ENCODE results near the gene PCSK5.

Gene PCSK5

DNA sequence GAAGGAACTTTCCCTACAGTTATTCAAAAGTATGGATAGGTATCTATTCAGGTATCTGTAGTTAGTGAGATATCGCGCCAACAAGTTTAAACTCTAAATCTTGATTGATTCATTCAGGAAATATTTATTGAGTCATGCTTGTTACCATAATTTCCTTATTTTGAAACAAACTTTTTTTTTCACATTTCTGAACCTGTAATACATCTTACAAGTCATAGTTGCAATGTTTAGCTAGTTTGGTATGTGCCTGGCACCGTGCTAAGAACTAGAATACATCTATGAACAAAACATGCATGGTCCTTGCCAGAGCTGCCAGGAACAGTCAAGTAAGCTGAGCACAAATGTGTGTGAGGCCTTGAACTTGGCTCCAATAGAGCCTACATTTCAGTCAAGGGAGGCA, 226.4 kb downstream of the PCSK5 start:
- no peak overlapping the region for H3K27ac ChIP-seq (ENCODE audit: low read depth in 2 of 2, low read length in 2 of 2)
- H3K27me3 ChIP-seq (ENCODE audit: control insufficient read depth in 2 of 2, insufficient read depth in 2 of 2, low read length in 2 of 2) = no peaks in the 10 kb centered on the region

DNA sequence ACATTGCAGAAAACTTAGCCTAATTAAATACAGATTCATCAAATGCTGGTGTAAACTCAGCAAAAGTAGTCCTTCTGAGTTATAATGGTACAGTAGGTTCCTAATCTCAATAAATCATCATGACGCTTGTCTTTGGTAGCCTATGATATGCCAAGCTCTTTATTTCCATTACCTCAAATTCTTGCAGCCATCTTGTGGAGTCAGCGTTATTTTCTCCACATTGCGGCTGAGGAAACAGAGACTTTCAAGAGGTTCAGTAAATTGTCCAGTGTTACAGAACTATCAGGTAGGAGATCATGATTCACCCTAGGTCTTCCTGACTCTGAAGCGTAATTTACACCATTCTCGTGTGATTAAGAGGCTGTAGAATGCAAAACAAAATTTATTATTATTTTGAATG, 237.2 kb downstream of the PCSK5 start:
- H3K27me3 ChIP-seq (ENCODE audit: control insufficient read depth in 2 of 2, insufficient read depth in 2 of 2, low read length in 2 of 2) = no peaks in the 10 kb centered on the region

More for the DNA sequence above, 226.4 kb downstream of the PCSK5 start:
- Histone ChIP-seq H3K36me3 (ENCODE audit: control insufficient read depth in 2 of 2, insufficient read depth in 2 of 2, low read length in 2 of 2) (peaks cover 0 to 3% of the 10 kb centered on the region in 2 donors), H3K4me3 (ENCODE audit: low read length in 2 of 2) (no peak overlapping the region), H3K4me1 (ENCODE audit: control insufficient read depth in 2 of 2, insufficient read depth in 2 of 2, low read length in 2 of 2) (no peaks in the 10 kb centered on the region), H3K9ac (ENCODE audit: low read depth in 1 of 2, low read length in 2 of 2) (no peak overlapping the region), H3K9me3 (ENCODE audit: control insufficient read depth in 2 of 2, low read length in 2 of 2) (no peaks in the 10 kb centered on the region)

DNA sequence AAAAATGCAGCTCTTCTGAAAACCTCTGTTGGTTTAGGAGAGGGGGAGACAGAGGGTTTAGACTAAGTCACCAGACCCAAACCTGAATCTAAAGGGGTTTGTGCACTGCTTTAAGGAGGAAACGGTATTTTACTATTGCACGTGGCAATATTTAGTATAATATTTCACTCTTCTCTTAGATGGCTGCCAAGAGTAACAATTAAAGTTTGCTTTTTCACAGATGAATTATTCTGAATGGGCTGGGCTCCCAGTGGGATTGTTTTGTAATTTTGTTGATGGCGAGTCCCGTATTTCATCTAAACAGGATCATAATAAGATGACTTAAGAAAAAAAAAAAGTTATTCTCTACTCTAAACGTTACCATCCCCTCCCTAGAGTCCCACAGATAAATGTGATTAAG, 245.4 kb downstream of the PCSK5 start:
- no peak overlapping the region for H3K9ac ChIP-seq (ENCODE audit: low read depth in 1 of 2, low read length in 2 of 2)
- H3K4me1 ChIP-seq (ENCODE audit: control insufficient read depth in 2 of 2, insufficient read depth in 2 of 2, low read length in 2 of 2) = peaks cover 0 to 3% of the 10 kb centered on the region in 2 donors
- H3K36me3 ChIP-seq (ENCODE audit: control insufficient read depth in 2 of 2, insufficient read depth in 2 of 2, low read length in 2 of 2) = no peaks in the 10 kb centered on the region
- no peak overlapping the region for H3K27ac ChIP-seq (ENCODE audit: low read depth in 2 of 2, low read length in 2 of 2)
- no peaks in the 10 kb centered on the region for H3K27me3 ChIP-seq (ENCODE audit: control insufficient read depth in 2 of 2, insufficient read depth in 2 of 2, low read length in 2 of 2)
- no peaks in the 10 kb centered on the region for H3K9me3 ChIP-seq (ENCODE audit: control insufficient read depth in 2 of 2, low read length in 2 of 2)
- no peak overlapping the region for H3K4me3 ChIP-seq (ENCODE audit: low read length in 2 of 2)

More for the DNA sequence above, 237.2 kb downstream of the PCSK5 start:
- H3K36me3 ChIP-seq (ENCODE audit: control insufficient read depth in 2 of 2, insufficient read depth in 2 of 2, low read length in 2 of 2) = no peaks in the 10 kb centered on the region
- no peak overlapping the region for H3K9ac ChIP-seq (ENCODE audit: low read depth in 1 of 2, low read length in 2 of 2)
- H3K9me3 ChIP-seq (ENCODE audit: control insufficient read depth in 2 of 2, low read length in 2 of 2) = no peaks in the 10 kb centered on the region
- no peak overlapping the region for H3K27ac ChIP-seq (ENCODE audit: low read depth in 2 of 2, low read length in 2 of 2)
- no peaks in the 10 kb centered on the region for H3K4me1 ChIP-seq (ENCODE audit: control insufficient read depth in 2 of 2, insufficient read depth in 2 of 2, low read length in 2 of 2)
- no peak overlapping the region for H3K4me3 ChIP-seq (ENCODE audit: low read length in 2 of 2)

DNA sequence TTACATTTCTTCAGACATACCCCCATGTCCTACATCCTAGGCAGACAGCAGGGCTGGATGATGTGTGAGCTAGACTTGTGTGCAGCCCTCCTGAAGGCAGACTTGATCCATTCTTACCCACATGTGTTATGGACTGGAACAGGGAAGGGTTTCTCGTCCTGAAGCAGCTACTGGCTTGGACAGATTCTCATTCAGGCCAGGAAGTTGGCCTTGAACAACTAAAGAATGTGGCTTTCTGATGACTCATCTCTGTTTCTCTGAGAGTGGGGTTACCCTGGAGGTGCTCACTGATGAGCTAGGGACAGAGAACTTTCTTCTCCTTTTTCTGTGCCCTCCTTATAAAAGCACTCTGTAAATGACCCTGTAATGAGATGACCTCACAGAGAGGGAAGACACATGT, 246.5 kb downstream of the PCSK5 start:
- Histone ChIP-seq H3K9me3 (ENCODE audit: control insufficient read depth in 2 of 2, low read length in 2 of 2) (no peaks in the 10 kb centered on the region), H3K9ac (ENCODE audit: low read depth in 1 of 2, low read length in 2 of 2) (no peak overlapping the region), H3K4me3 (ENCODE audit: low read length in 2 of 2) (no peak overlapping the region), H3K27ac (ENCODE audit: low read depth in 2 of 2, low read length in 2 of 2) (no peak overlapping the region), H3K27me3 (ENCODE audit: control insufficient read depth in 2 of 2, insufficient read depth in 2 of 2, low read length in 2 of 2) (no peaks in the 10 kb centered on the region), H3K36me3 (ENCODE audit: control insufficient read depth in 2 of 2, insufficient read depth in 2 of 2, low read length in 2 of 2) (no peaks in the 10 kb centered on the region), H3K4me1 (ENCODE audit: control insufficient read depth in 2 of 2, insufficient read depth in 2 of 2, low read length in 2 of 2) (peaks cover 0 to 3% of the 10 kb centered on the region in 2 donors)

DNA sequence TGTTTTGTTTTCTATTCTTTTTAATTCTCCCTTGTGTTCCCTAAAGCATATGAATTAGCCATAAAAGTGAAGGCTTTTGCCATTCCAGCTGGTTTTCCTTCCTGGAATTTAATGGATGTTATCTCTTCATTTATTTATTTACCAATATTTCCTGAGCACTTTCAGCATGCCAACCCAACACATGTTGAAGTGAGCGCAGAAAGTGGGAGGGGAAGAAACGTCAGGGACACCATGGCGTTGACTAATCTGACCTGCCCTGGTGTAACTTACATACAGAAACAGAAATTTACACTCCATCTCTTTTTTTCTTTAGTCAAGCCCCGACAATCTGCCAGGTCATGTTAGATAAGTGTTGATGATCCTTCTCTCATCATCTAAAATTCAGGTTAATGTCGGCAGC, 247.5 kb downstream of the PCSK5 start:
- no peaks in the 10 kb centered on the region for H3K9me3 ChIP-seq (ENCODE audit: control insufficient read depth in 2 of 2, low read length in 2 of 2)
- no peak overlapping the region for H3K27ac ChIP-seq (ENCODE audit: low read depth in 2 of 2, low read length in 2 of 2)
- no peak overlapping the region for H3K4me3 ChIP-seq (ENCODE audit: low read length in 2 of 2)
- no peaks in the 10 kb centered on the region for H3K27me3 ChIP-seq (ENCODE audit: control insufficient read depth in 2 of 2, insufficient read depth in 2 of 2, low read length in 2 of 2)
- H3K36me3 ChIP-seq (ENCODE audit: control insufficient read depth in 2 of 2, insufficient read depth in 2 of 2, low read length in 2 of 2) = no peaks in the 10 kb centered on the region
- no peak overlapping the region for H3K9ac ChIP-seq (ENCODE audit: low read depth in 1 of 2, low read length in 2 of 2)
- H3K4me1 ChIP-seq (ENCODE audit: control insufficient read depth in 2 of 2, insufficient read depth in 2 of 2, low read length in 2 of 2) = peaks cover 0 to 3% of the 10 kb centered on the region in 2 donors

DNA sequence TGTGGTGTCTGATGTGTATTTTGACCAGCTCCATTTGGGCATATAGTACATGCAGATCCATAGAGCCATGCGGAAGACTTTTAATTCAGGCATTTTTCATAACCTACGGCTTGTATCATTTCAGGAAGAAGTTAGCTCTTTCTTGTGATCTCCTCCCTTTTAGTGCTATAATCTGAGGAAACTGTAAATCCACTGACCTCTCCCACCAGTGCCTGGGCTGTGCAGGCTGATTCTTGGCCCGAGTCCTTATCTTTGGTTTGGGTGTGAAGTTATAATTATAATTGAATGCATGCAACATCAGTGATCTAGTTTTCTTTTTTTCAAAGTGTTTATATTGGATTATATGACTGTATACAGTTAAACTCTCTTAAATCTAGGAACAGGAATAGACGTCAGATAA, 247.9 kb downstream of the PCSK5 start:
- Histone ChIP-seq H3K27ac (ENCODE audit: low read depth in 2 of 2, low read length in 2 of 2) (no peak overlapping the region), H3K9ac (ENCODE audit: low read depth in 1 of 2, low read length in 2 of 2) (no peak overlapping the region), H3K27me3 (ENCODE audit: control insufficient read depth in 2 of 2, insufficient read depth in 2 of 2, low read length in 2 of 2) (no peaks in the 10 kb centered on the region), H3K9me3 (ENCODE audit: control insufficient read depth in 2 of 2, low read length in 2 of 2) (no peaks in the 10 kb centered on the region), H3K36me3 (ENCODE audit: control insufficient read depth in 2 of 2, insufficient read depth in 2 of 2, low read length in 2 of 2) (no peaks in the 10 kb centered on the region), H3K4me3 (ENCODE audit: low read length in 2 of 2) (no peak overlapping the region), H3K4me1 (ENCODE audit: control insufficient read depth in 2 of 2, insufficient read depth in 2 of 2, low read length in 2 of 2) (peaks cover 0 to 3% of the 10 kb centered on the region in 2 donors)

DNA sequence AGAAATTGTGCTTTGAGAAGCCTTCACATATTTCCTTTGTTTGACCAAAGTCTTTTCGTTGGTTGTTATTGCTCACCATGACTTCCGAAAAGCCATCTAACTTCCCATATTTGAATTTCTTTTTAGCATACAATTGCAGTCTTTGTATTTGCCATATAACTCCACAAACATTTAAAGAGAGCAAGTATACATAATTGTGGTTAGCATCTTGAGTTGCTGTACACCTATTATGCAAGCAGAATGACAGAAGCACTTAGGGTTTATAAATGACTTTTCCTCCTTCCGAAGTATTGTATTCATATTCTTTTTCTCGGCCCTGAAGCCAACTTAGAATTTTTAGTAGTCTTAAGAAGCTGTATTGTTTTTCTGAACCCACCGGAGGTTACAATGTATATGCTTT, 253.4 kb downstream of the PCSK5 start:
- Histone ChIP-seq H3K9me3 (ENCODE audit: control insufficient read depth in 2 of 2, low read length in 2 of 2) (no peaks in the 10 kb centered on the region), H3K27me3 (ENCODE audit: control insufficient read depth in 2 of 2, insufficient read depth in 2 of 2, low read length in 2 of 2) (no peaks in the 10 kb centered on the region), H3K36me3 (ENCODE audit: control insufficient read depth in 2 of 2, insufficient read depth in 2 of 2, low read length in 2 of 2) (no peaks in the 10 kb centered on the region), H3K27ac (ENCODE audit: low read depth in 2 of 2, low read length in 2 of 2) (no peak overlapping the region), H3K9ac (ENCODE audit: low read depth in 1 of 2, low read length in 2 of 2) (no peak overlapping the region), H3K4me3 (ENCODE audit: low read length in 2 of 2) (no peak overlapping the region), H3K4me1 (ENCODE audit: control insufficient read depth in 2 of 2, insufficient read depth in 2 of 2, low read length in 2 of 2) (no peaks in the 10 kb centered on the region)

DNA sequence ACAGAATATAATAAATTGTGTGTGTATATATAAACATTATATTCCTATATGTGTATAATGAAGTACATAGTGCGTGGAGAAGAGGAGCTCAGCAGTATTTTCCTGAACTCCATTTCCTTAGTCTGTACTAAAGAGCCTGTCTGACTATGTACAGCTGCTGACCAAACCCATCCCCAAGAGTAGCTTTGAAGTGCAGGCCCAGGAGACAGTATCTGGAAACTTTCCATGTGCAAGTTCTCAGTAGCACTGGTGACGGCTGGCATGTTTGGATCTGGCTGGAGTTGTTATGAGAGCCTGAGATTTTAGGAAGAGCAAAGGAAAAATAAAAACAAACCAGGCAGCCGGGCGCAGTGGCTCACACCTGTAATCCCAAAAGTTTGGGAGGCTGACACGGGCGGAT, 259.5 kb downstream of the PCSK5 start:
- no peak overlapping the region for H3K27ac ChIP-seq (ENCODE audit: low read depth in 2 of 2, low read length in 2 of 2)
- H3K9ac ChIP-seq (ENCODE audit: low read depth in 1 of 2, low read length in 2 of 2) = no peak overlapping the region
- H3K36me3 ChIP-seq (ENCODE audit: control insufficient read depth in 2 of 2, insufficient read depth in 2 of 2, low read length in 2 of 2) = no peaks in the 10 kb centered on the region
- H3K4me3 ChIP-seq (ENCODE audit: low read length in 2 of 2) = no peak overlapping the region
- H3K9me3 ChIP-seq (ENCODE audit: control insufficient read depth in 2 of 2, low read length in 2 of 2) = no peaks in the 10 kb centered on the region
- no peaks in the 10 kb centered on the region for H3K27me3 ChIP-seq (ENCODE audit: control insufficient read depth in 2 of 2, insufficient read depth in 2 of 2, low read length in 2 of 2)
- H3K4me1 ChIP-seq (ENCODE audit: control insufficient read depth in 2 of 2, insufficient read depth in 2 of 2, low read length in 2 of 2) = peaks cover 0 to 19% of the 10 kb centered on the region in 2 donors

DNA sequence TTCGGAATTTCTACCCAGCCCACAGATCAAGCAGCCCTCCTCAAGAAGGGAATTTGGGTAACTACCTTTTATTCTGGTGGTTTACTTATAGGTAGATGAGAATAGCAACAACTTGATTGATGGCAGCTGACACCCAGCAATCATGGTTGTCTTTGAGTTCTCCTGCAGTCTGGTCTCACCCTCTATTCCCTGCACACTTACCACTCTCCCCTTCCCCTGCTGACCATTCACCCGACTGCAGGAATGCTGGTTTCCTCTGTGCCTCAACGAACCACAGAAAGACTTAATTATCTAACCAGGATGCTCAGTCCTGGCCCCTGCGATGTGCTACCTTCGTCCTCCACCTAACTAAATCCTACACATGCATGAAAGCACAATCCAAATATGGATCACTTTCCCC, 260.8 kb downstream of the PCSK5 start:
- Histone ChIP-seq H3K4me3 (ENCODE audit: low read length in 2 of 2) (no peak overlapping the region), H3K4me1 (ENCODE audit: control insufficient read depth in 2 of 2, insufficient read depth in 2 of 2, low read length in 2 of 2) (peaks cover 0 to 19% of the 10 kb centered on the region in 2 donors), H3K27me3 (ENCODE audit: control insufficient read depth in 2 of 2, insufficient read depth in 2 of 2, low read length in 2 of 2) (no peaks in the 10 kb centered on the region), H3K36me3 (ENCODE audit: control insufficient read depth in 2 of 2, insufficient read depth in 2 of 2, low read length in 2 of 2) (no peaks in the 10 kb centered on the region), H3K9me3 (ENCODE audit: control insufficient read depth in 2 of 2, low read length in 2 of 2) (no peaks in the 10 kb centered on the region), H3K9ac (ENCODE audit: low read depth in 1 of 2, low read length in 2 of 2) (no peak overlapping the region), H3K27ac (ENCODE audit: low read depth in 2 of 2, low read length in 2 of 2) (no peak overlapping the region)

DNA sequence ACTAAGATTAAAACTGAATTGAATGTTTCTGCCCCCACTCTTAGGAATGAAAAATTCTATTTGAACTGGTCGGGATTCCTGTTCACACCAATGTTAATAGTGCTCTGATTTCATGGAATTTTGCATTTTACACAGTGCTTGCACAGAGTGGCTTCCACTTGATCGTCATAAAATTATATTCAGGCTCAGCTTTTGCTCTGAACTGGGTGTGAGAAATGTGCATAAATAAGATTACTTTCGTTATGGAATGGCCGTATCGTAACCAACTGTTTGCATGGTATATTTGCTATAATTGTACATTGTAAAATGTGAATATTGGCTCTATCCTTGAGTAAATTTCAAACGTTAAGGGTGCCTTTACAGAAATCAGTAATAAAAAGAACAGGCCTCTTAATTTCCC, 262.9 kb downstream of the PCSK5 start:
- Histone ChIP-seq H3K9me3 (ENCODE audit: control insufficient read depth in 2 of 2, low read length in 2 of 2) (no peaks in the 10 kb centered on the region), H3K36me3 (ENCODE audit: control insufficient read depth in 2 of 2, insufficient read depth in 2 of 2, low read length in 2 of 2) (peaks cover 0 to 6% of the 10 kb centered on the region in 2 donors), H3K27ac (ENCODE audit: low read depth in 2 of 2, low read length in 2 of 2) (no peak overlapping the region), H3K4me1 (ENCODE audit: control insufficient read depth in 2 of 2, insufficient read depth in 2 of 2, low read length in 2 of 2) (peaks cover 0 to 19% of the 10 kb centered on the region in 2 donors), H3K27me3 (ENCODE audit: control insufficient read depth in 2 of 2, insufficient read depth in 2 of 2, low read length in 2 of 2) (no peaks in the 10 kb centered on the region), H3K9ac (ENCODE audit: low read depth in 1 of 2, low read length in 2 of 2) (no peak overlapping the region), H3K4me3 (ENCODE audit: low read length in 2 of 2) (no peak overlapping the region)
